Right ventricle myocardium inferior (tissue), 1 donor: Measurements from ENCODE around the gene SLC23A2. TPM values are rescaled to one million over a fixed set of nuclear protein-coding genes. Genes with fewer than 3 reads are reported as not detected.
"Not testable (repeated sequence)": the region's sequence is repeated elsewhere in the genome, so short reads cannot be mapped to it uniquely, and the experiment has no call there.

Source experiments
- ATAC-seq: fragments of 200-7000 bp; cut with Tn5 transposase; one replicate; pipeline ENCODE4 v1.9.1; 2020; ENCODE audit warnings: mild to moderate bottlenecking, moderate library complexity
- DNase-seq: peaks from one replicate; pipeline ENCODE4 v3.0.0; 2021; ENCODE audit errors: missing footprints
- intact Hi-C: fragments of 100-400 bp; cut with DNase I; formaldehyde crosslinking; loops from one replicate; pipeline ENCODE4 v1.11.0; 2022
- total RNA-seq: library from RNA; stranded (reverse); fragmentation: NEBNext Ultra II Directional; extraction: Animal tissue kit (Norgen Biotek cat#: 25700); gene quantifications from one replicate; pipeline ENCODE4 v1.2.1, GENCODE V29; 2021
- donor health status: DM: no; HTN: yes; CAD: no; lungs with severe emphysema.

Gene SLC23A2
- total RNA-seq, 1 donor from 2014 or later, result 6.7 TPM

DNA sequence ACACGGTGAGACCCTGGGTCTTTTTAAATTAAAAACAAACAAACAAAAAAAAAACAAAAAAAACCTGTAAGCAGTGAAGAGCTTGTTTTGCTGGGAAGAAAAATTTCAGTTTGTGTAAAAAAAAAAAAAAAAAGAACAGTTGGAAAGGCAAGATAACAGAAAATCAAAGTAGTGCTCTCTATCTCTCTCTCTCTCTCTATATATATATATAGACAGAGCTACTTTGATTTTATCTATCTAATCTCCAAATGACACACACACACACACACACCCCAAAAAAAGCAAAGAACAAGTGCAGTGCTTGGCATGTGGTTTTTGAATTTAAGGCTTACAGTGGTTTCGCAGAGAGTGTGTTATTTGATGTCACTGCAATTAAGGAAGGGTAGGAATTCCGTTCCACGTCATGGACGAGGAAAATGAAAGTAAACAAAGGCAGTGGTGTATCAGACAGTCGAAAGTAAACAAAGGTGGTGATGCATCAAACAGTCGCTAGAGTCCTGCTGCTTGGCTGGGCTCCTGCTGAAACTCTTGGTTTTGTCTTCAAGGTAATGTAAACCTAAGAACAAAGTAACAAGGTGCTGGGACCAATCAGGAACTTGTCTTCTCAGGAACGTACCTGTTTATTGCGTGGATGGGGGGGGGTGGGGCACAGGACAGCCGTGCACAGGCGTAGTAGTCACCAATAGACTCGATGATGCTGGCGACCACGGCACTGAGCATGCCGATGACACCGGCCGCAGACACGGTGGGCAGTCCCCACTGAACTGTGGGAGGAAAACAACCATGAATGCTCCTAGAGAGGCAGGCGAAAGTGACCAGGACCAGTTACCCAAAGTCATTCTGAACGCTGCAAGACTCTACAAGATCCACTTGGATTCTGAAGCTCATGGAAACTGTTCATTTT lies 131.8 kb downstream of the SLC23A2 start:
- no peak for ATAC-seq
- intact Hi-C loops, result no loop called here
- DNase-seq, result no peak

DNA sequence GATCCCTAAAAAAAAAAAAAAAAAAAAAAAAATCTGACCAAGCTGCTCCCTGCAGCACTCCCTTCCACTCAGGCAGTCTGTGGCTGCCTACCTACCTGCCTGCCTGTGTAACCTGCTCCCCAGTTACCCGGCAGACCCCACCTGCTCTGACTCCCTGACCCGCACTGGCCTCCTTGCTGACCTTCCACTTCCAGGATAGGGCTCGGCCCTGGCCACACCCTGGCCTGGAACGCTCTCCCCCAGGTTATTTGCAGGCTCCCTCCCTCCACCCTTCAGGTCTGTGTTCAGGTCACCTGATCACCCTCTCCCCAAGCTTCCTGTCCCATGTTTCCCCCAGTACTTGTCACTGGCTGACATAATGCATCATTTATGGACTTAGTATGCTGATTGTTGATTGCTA lies 134.3 kb downstream of the SLC23A2 start:
- ATAC-seq (no peak), DNase-seq (no peak)
- intact Hi-C loops, result no loop called here

DNA sequence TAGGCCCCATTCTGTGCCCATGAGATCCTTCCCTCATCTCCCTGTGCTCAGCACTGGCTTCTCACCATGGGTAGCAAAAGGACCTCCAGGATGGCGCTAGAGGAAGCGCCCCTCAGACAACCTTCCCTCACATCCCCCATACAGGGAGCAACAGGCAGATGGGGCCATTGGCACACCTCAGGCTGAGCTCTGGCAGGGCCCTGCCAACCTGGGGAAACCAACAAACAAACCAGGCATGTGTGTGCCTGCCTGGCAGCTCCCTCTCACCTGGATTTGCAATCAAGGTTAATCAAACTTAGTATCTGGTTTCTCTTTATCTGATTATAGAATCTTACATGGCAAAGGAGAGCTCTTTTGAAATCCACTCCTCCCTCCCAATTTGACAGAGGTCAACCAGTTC lies 134.9 kb downstream of the SLC23A2 start:
- ATAC-seq (no peak), DNase-seq (no peak)
- intact Hi-C loops, result no loop called here

DNA sequence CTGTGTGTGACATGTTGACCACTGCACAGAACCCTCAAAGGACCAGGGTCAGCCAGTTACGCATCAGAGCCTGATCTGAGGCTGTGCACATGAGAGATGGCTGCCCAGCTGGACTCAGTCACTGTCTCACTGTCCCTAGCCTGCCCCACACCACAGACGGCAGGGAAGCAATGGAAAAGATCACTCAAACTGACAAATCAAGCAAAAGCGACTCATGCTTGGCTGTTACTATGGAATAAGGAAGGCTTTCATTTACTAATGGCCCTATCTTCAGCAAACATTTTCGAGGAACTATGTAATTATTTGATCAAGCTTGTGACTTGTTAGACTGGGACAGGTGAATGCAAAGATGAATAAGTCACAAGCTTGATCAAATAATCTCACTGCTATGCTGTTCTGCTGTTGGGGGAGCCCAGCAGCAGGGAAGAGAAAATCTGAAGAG lies 137.0 kb downstream of the SLC23A2 start:
- intact Hi-C loops, result no loop called here
- ATAC-seq (no peak), DNase-seq (no peak)

DNA sequence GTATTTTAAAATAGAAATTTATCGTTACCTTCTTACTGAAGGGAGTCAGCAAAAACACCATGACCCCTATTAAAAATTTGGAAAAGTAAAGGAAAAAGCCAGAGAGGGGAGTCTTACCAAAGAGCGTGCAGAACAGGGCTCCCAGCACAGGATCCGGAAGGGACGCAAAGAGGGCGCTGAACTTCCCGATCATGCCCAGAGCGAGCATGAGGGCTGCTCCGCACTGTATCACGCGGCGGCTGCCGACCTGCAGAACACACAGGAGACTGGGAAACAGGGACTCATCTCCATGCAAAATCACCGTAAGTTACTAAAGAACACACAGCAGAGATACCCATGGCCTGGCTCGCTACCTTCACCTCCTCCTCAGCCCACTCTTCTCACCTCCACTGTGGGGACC lies 138.6 kb downstream of the SLC23A2 start:
- DNase-seq, result no peak
- intact Hi-C loops, result no loop called here
- no peak for ATAC-seq

DNA sequence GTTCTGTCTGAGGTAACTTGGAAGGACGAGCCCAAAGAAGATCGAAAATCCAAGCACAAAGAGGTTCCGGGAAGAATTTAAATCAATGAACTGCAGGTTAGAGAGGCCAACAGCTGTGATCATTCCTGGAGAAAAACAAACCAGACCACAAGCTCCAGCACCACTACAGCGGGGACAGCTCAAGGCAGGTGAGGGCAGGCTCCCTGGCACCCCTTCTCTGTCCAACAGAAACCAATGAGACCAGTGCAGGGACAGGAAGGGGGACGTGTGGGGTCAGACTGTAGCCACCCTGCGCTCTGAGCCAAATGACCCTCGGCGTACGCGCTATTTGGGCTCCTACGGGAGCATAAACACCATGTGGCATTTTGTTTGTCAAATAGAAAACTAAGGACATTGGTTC lies 139.3 kb downstream of the SLC23A2 start:
- ATAC-seq, result no peak
- intact Hi-C loops, result no loop called here
- no peak for DNase-seq

DNA sequence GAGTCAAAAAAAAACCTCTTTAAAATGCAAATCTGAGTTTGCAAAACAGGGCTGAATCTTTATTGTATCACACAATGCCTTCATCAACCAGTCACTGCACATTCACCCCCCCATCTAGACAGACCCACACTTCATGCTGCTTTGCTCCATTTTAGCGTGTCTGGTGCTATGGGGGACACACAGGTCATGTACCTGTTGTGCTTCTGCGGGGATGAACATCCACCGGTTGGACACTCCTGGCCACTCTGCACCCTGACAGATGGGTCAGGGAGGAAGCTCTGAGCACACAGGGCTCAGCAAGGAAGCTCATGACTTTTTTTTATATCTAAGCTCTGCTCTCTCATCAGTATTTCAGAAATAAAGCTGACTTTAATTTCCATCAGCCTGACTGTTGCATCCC lies 143.3 kb downstream of the SLC23A2 start:
- DNase-seq, result no peak

DNA sequence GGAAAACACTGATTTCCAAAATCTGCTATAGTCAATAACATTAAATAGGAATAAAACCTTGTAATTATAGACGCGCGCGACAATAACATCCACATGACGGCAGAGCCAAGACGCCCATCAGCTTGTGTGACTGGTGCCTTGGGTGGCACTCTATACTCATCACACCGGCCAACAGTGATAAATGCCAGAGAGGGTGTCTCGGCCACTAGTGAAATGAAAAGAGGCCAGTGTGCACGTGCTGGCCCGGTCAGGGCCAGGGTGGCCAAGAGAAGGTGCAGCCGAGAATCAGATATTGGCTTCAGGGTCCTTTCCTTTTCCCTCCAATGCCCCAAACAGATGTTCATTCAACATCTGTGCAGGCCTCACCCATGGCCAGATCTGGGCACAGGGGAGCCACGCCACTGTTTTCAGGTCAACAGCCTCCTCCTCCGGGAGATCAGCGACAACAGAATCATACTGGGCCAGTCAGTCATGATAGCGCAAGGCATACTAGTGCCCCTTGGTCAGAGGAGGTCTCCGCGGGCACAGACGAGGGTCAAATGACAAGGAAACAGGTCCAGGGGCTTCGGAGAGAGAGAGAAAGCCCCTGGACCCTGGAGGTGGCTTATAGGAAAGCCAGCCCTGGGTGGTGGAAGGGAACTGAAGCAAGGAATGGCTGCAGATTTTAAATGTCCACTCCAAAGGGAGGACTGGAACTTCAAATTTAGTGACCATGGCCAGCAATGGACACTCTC lies 145.1 kb downstream of the SLC23A2 start:
- no peak for ATAC-seq
- intact Hi-C loops, result no loop called here
- DNase-seq, result no peak

More for the DNA sequence above, 143.3 kb downstream of the SLC23A2 start:
- intact Hi-C loops, result no loop called here
- ATAC-seq, result no peak

DNA sequence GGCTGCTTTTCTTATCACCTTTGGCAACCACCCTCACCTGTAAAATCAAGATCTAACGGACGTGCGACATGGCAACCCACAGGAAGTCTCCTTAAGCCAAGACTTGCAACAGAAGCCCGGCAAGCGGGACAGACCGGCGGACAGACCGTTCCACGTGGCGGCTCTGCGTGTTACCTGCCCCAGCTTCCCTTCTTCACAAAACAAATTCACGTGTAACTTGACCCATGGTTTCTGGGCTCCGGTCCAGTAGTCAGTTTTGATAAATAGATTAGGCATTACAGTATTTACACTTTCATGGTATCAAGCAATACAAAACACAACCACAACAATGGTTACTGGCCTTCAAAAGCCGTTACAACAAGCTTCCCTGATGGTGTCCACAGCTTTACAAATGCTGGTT lies 145.8 kb downstream of the SLC23A2 start:
- no peak for ATAC-seq
- intact Hi-C loops, result no loop called here
- DNase-seq, result no peak

DNA sequence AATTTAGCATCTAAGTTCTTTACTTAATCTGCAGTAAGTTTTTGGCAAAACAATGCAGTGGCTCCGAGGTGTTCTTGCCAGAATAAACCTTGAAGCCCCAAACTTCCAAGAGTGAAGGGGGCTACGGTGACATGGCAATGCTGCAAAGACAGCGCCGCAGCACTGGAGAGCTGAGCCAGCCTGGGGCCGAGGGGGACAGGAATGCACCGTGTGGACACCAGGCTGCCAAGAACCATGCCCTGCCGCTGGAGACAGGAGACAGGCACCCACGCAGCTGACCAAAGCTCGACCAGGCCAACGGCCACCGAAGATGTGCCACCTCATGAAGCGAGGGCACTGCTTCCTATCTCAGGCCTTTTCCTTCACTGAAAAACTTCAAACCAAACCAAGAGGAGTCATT lies 146.2 kb downstream of the SLC23A2 start:
- ATAC-seq (no peak), DNase-seq (peak; percentile 60)
- intact Hi-C loops, result no loop called here

DNA sequence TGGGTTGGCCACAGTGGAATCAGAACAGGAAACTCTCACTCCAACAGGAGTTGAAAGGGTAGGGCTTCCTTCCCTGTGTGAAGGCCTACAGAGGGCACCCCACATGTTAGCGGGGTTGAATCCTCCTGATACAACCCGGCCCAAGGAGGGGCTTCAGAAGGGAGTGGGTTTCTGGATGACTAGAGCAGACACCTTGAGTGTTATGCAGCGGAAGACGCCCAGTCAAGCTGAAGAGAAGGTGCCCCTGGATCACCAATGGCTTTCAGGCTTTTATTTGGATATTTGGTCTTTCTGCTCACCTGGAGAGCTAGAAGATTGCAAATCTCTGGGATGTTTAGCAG lies 146.8 kb downstream of the SLC23A2 start:
- ATAC-seq (no peak), DNase-seq (no peak)
- intact Hi-C loops, result no loop called here

DNA sequence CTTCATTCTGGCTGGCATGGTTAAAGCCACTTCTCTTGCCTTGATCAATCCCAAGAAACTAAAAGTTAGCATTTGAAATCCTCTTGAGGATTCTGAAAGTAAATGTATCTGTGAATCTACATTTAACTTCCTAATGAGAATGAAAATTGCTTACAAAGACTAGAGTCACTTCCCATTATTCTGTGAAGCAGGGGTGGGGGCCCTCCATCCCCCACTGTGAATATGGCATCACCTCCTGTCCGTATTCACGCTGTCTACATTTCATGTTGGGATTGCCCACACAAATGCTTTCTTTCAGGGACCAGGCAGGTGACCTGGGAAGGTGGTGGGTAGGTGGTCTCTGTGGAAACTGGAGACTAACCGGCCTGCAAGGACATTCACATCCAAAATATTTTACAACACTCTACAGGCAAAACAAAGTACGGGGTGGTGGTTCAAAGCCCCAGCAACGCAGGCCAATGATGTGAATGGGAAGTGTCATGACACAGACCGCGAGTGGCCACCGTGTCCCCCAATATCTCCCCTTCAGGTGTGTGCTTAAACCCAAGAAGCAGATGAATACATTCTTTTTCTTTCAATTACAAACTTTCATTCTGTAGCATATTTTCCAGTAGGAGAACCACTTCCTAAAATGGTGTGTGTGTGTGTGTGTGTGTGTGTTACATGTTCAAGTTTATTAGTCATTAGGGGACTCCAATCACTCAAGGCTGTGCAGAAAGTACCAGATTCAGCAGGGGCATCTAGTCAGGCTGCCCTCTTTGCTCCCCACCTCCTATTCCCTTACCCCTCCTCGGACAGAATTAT lies 147.4 kb downstream of the SLC23A2 start:
- no peak for ATAC-seq

DNA sequence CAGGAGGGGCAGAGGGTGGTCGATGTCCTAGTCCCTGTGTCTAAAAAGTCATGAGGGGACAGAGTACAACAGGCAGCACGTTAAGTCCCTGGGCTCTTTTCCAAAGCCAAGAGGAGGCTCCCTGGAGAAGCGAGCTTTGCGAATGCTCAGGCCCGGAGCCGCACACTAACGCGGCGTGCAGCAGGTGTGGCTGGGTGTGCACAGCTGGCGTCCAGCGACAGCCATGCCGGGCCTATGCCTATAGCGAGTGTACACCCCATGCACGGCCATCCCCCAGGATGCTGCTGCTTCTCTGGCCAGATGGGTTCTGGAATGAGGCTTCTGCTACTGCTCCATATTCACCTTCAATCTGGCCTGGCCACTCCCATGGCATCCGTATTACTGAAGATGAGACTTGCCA lies 148.3 kb downstream of the SLC23A2 start:
- intact Hi-C loops, result no loop called here
- ATAC-seq (no peak), DNase-seq (no peak)

More for the DNA sequence above, 147.4 kb downstream of the SLC23A2 start:
- no peak for DNase-seq
- intact Hi-C loops, result no loop called here

DNA sequence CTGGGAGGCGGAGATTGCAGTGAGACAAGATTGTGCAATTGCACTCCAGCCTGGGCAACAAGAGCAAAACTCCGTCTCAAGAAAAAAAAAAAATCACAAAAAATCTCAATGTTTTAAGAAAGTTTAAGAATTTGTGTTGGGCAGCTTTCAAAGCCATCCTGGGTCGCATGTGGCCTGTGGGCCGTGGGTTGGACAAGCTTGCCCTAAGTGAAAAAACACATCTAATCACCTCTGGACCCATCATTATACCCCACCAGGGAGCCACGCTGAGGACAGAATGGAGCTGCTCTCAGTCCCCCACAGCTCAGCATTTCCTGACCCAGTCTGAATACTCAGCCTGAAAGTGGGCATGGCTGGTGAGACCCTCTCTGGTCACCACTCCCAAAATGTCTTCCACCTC lies 150.3 kb downstream of the SLC23A2 start:
- DNase-seq (no peak), ATAC-seq (no peak)
- intact Hi-C loops, result no loop called here

DNA sequence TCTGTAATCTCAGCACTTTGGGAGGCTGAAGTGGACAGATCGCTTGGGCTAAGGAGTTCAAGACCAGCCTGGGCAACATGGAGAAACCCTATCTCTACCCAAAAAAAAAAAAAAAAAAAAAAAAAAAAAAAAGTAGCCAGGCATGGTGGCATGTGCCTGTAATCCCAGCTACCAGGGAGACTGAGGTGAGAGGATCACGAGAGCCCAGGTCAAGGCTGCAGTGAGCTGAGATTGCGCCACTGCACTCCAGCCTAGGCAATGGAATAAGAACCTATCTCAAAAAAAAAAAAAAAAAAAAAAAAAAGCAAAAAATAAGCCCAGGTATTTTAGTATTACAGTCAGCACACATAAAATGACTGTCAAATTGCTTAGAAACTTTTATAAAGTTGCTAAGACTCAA lies 152.5 kb downstream of the SLC23A2 start:
- DNase-seq, ATAC-seq, intact Hi-C loops: not testable (repeated sequence)

DNA sequence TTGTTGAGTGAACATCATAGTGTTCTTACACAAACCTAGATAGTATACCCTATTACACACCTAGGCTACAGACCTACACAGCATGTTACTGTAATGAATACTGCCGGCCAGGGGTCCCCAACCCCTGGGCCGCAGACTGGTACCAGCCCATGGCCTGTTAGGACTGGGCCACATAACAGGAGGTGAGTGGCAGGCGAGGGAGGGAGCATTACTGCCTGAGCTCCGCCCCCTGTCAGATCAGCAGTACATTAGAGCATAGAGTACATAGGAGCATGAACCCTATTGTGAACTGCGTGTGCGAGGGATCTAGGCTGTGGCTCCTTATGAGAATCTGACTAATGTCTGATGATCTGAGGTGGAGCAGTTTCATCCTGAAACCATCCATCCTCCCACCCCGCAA lies 153.3 kb downstream of the SLC23A2 start:
- DNase-seq (no peak), ATAC-seq (no peak)
- intact Hi-C loops, result no loop called here

DNA sequence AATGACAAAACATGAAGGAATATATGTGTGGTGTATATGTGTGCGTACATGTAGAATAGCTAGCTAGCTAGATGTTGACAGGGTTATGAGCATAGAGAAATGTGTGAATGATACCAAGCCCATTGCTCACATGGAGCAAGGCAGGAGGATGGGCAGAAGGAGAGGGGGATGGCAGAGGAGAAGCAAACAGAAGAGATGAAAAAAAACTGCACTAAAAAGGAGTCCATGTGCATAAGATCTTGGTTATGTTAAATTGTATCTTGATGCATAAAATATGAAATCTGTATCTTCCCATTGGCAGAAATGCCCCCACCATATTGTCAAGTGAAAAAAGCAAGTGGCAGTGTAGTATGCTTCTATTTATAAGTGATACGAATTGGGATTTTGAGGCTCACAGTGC lies 154.5 kb downstream of the SLC23A2 start:
- ATAC-seq, result no peak
- intact Hi-C loops, result no loop called here
- no peak for DNase-seq

DNA sequence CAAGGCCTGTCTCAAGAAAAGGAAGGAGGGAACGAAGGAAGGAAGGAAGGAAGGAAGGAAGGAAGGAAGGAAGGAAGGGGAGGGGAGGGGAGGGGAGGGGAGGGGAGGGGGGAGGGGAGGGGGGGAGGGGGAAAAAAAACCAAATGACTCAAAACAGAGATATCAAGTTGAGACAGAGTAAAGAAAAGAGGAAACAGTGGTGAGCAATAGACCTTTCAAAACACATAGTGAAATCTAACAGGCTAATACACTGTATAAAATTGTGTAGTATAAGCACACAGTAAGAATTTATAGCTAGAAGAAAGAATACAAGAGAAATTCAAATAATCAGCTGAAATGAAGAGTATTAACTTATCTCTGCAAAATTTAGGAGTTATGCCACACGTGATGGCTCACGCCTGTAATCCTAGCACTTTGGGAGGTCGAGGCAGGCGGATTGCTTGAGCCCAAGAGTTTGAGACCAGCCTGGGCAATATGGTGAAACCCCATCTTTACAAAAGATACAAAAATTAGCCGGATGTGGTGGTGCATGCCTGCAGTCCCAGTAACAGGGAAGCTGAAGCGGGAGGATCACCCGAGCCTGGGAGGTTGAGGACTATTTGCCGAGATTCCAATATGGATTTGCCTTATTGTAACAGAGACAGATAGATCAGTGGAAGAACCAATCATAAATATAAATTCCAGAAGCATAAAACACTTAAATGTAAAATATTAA lies 156.4 kb downstream of the SLC23A2 start:
- intact Hi-C loops, result no loop called here
- ATAC-seq, result no peak
- DNase-seq, result no peak

DNA sequence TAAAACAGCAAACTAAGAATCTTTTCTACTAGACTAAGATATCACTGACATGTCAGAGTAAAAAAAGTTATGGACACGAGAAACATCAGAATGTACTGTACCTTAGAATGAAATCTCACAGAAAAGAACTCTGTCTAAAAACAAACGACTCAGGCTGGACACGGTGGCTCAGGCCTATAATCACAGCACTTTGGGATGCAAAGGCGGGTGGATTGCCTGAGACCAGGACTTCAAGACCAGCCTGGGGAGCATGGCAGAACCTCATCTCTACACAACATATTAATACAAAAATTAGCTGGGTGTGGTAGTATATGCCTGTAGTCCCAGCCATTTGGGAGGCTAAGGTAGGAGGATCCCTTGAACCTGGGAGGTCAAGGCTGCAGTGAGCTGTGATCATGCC lies 157.0 kb downstream of the SLC23A2 start:
- DNase-seq, result no peak
- intact Hi-C loops, result no loop called here
- ATAC-seq, result no peak
